Adipocyte (in vitro differentiated cells): ENCODE data around the gene TRAF5.
A peak's percentile ranks its signal among the peaks of the same experiment; 100 is the strongest.

Source experiments
- DNase-seq: peaks from one replicate; pipeline ENCODE4 v3.0.0-alpha.2; 2015; ENCODE audit warnings: low read depth
- H3K27me3 ChIP-seq: replicated peaks from 2 replicates; pipeline ENCODE4 v1.7.0; 2013; ENCODE audit warnings: mild to moderate bottlenecking, low read length, moderate library complexity; ENCODE audit not compliant: control insufficient read depth, insufficient read depth
- H3K36me3 ChIP-seq: 2 replicates; pipeline ENCODE4 v1.7.0; 2013; ENCODE audit warnings: low read length, mild to moderate bottlenecking, moderate library complexity; ENCODE audit not compliant: control insufficient read depth, insufficient read depth, severe bottlenecking
- H3K4me1 ChIP-seq: 2 replicates; pipeline ENCODE4 v1.7.0; 2013; ENCODE audit warnings: mild to moderate bottlenecking, low read length, moderate library complexity; ENCODE audit not compliant: control insufficient read depth, insufficient read depth
- H3K4me3 ChIP-seq: 2 replicates; pipeline ENCODE4 v1.7.0; 2013; ENCODE audit warnings: mild to moderate bottlenecking, low read length, moderate library complexity
- H3K9ac ChIP-seq: 2 replicates; pipeline ENCODE4 v1.7.0; 2013; ENCODE audit warnings: mild to moderate bottlenecking, low read length, moderate library complexity
- H3K9me3 ChIP-seq: 2 replicates; pipeline ENCODE4 v1.7.0; 2013; ENCODE audit warnings: mild to moderate bottlenecking, low read length, moderate library complexity; ENCODE audit not compliant: control insufficient read depth

Gene TRAF5

DNA sequence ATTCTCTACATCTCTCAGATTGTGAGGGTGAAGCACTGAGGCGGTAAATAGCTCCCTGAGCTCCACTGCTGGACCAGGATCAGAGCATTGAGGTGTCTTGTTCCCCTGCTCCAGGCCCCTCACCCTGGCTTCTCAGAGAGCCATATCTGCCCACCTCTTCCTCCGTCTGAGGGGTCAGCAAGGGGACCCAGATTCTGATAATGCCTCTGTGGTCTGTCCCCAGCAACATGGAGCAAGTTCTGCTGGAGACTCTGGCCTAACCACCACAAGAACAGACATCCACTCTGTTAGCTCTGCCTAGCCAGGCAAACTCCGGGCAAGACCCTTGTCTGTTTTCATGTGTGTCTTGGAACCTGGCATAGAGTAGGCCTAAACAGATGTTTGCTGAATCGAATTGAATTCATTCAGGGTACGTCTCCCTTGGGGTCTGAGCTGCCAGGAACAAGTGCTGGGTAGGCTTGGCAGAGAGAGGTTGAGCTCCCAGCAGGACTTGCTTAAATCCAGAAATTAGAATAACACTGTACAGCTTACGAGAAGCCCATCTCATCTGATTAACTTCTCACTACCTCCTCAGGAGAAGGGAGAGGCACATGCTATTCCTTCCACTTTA lies 2.3 kb downstream of the TRAF5 start:
- peaks cover 6% of the 10 kb centered on the region for H3K4me1 ChIP-seq
- no peaks in the 10 kb centered on the region for H3K36me3 ChIP-seq
- no peak for DNase-seq
- no peaks in the 10 kb centered on the region for H3K27me3 ChIP-seq
- H3K9me3 ChIP-seq: no peaks in the 10 kb centered on the region
- no peak overlapping the region for H3K4me3 ChIP-seq
- no peak overlapping the region for H3K9ac ChIP-seq

GRCh38 chr1:211329764-211330201 lies 3.1 kb downstream of the TRAF5 start:
- Histone ChIP-seq H3K9me3 (no peaks in the 10 kb centered on the region), H3K4me3 (no peak overlapping the region)
- DNase-seq: no peak

DNA sequence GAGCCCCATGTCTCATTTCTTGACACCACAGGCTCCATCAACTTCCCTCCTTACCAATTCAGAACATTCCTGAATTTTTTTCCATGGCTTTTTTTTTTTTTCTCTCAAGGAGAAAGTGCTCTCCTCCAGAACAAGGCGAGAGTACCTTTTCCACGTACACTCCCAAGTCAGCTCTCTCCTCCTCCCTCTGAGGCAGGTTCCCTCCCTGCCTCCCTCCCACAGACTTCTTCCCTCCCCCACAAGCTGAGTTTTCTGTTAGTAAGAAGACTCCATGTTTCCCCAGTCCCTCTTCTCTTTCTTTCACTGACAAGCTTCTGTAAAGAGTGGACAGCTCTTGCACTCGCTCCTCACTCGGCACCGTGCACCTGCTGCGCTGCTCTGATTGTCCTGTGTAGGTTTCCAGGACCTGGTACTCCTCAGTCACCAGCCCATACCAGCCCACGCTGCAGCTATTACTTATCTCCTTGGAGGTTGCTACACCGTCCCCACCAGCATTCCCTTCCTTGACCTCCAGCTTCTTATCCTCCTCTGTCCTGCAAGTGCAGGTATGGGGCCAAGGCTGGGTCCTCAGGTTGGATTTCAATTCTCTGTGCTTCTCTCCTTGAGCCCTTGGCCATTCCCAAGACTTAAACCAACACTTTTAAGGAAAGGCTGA lies 3.8 kb downstream of the TRAF5 start:
- Histone ChIP-seq H3K9ac (no peak overlapping the region), H3K36me3 (no peaks in the 10 kb centered on the region), H3K9me3 (no peaks in the 10 kb centered on the region), H3K4me3 (no peak overlapping the region), H3K4me1 (peaks cover 6% of the 10 kb centered on the region), H3K27me3 (no peaks in the 10 kb centered on the region)
- DNase-seq: no peak

More at GRCh38 chr1:211329764-211330201, 3.1 kb downstream of the TRAF5 start:
- Histone ChIP-seq H3K36me3 (no peaks in the 10 kb centered on the region), H3K27me3 (no peaks in the 10 kb centered on the region), H3K4me1 (peaks cover 6% of the 10 kb centered on the region), H3K9ac (no peak overlapping the region)

- Histone ChIP-seq H3K36me3 (no peaks in the 10 kb centered on the region), H3K9ac (no peak overlapping the region), H3K4me3 (no peak overlapping the region), H3K27me3 (peaks cover 3% of the 10 kb centered on the region), H3K9me3 (no peaks in the 10 kb centered on the region), H3K4me1 (peaks cover 6% of the 10 kb centered on the region)
- DNase-seq: no peak
Observed at GRCh38 chr1:211331011-211331709, 4.5 kb downstream of the TRAF5 start.

DNA sequence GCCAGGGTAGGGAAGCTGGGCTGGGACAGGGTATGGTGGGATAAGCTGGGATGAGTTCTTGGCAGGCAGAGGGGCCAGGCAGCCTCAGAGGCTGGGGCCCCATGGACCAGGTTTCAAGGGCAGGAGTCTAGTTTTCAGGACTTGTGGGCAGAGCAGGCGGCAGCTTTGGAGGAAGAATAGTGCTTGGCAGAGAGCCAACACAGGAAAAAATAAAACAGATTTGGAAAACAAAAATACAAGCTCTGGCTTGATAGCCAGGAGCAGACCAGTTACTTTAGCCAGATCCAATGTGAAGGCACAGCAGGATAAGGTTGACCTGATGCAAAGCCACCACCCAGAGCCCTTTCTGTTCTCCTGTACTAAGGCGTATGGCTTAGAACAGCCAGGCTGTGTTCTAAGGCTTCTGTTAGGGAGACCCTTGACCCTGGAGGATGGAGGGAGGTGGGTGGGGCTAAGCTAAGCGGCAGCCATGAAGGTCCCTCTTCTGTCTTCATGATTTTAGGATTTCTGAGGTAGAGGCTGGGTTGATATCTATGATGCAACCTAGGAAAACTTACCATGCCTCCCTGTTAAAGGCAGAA lies 5.5 kb downstream of the TRAF5 start:
- H3K9ac ChIP-seq: no peak overlapping the region
- H3K27me3 ChIP-seq: peaks cover 3% of the 10 kb centered on the region
- H3K9me3 ChIP-seq: no peaks in the 10 kb centered on the region
- no peak overlapping the region for H3K4me3 ChIP-seq
- no peaks in the 10 kb centered on the region for H3K36me3 ChIP-seq
- peaks cover 6% of the 10 kb centered on the region for H3K4me1 ChIP-seq
- no peak for DNase-seq

- Histone ChIP-seq H3K4me3 (no peak overlapping the region), H3K36me3 (no peaks in the 10 kb centered on the region), H3K9me3 (no peaks in the 10 kb centered on the region), H3K27me3 (peaks cover 3% of the 10 kb centered on the region), H3K9ac (no peak overlapping the region), H3K4me1 (peaks cover 2% of the 10 kb centered on the region)
- peak; percentile 33 for DNase-seq
Observed at GRCh38 chr1:211332830-211333229, 6.2 kb downstream of the TRAF5 start.

DNA sequence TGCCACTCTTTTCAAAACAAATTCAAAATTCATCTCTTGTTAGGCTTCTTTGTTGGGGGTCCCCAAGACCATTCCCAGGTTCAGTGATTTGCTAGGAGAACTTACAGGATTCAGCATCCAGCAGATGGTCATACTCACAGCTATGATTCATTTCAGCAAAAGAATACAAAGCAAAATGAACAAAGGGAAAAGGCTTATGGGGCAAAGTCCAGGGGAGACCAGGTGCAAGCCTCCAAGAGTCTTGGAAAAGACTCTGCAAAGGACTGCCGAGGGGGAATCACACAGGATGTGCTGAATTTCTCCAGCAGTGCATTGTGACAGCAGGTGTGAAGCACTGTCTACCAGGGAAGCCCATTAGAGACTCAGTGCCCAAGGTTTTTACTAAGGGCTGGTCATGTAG lies 7.3 kb downstream of the TRAF5 start:
- H3K36me3 ChIP-seq: no peaks in the 10 kb centered on the region
- DNase-seq: no peak
- no peaks in the 10 kb centered on the region for H3K9me3 ChIP-seq
- H3K9ac ChIP-seq: no peak overlapping the region
- peaks cover 3% of the 10 kb centered on the region for H3K27me3 ChIP-seq
- no peaks in the 10 kb centered on the region for H3K4me1 ChIP-seq
- H3K4me3 ChIP-seq: no peak overlapping the region

DNA sequence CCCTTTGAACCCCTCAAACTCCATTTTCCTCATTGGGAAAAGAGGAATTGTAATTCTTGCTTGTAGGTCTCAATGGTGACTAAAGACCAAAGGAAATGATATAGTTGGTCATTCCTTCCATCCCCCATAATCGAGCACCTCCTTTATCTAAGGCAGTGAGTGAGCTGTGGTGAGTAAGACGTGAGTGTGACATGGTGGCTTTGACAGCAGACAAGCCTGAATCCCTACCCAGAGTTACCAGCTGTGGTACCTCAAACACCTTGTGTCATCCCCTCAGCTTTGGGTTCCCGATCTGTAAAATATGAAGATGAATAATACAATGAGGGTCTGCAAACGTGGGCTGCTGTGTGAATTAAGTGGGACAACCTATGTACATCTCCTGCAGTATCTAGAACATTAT lies 8.4 kb downstream of the TRAF5 start:
- Histone ChIP-seq H3K27me3 (peaks cover 3% of the 10 kb centered on the region), H3K9ac (no peak overlapping the region), H3K4me3 (no peak overlapping the region), H3K4me1 (no peaks in the 10 kb centered on the region), H3K9me3 (no peaks in the 10 kb centered on the region), H3K36me3 (no peaks in the 10 kb centered on the region)
- DNase-seq: no peak

GRCh38 chr1:211335522-211336157 lies 9.0 kb downstream of the TRAF5 start:
- no peaks in the 10 kb centered on the region for H3K4me1 ChIP-seq
- no peaks in the 10 kb centered on the region for H3K36me3 ChIP-seq
- no peak overlapping the region for H3K9ac ChIP-seq
- H3K9me3 ChIP-seq: no peaks in the 10 kb centered on the region
- H3K27me3 ChIP-seq: peaks cover 3% of the 10 kb centered on the region
- H3K4me3 ChIP-seq: no peak overlapping the region
- DNase-seq: no peak

DNA sequence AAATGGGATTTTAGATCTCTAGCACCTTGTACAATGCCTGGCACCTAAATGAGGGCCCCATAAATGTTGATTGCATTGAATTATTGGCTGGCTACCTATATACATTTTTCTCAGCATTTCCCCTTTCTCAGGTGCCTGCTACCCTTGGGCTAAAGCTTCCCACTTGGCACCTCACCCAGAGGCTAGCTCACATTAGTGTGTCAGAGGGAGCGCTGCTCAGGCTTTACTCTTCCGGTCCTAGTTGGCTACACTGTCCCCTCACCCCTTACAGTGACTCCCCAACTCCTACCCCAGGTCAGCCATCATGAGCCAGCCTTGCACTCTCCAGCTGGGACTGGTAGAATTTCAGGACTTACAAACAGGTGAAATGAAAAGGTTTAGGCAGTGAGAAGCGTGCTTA lies 9.5 kb downstream of the TRAF5 start:
- Histone ChIP-seq H3K27me3 (peaks cover 3% of the 10 kb centered on the region), H3K9me3 (no peaks in the 10 kb centered on the region), H3K36me3 (no peaks in the 10 kb centered on the region), H3K9ac (no peak overlapping the region), H3K4me1 (no peaks in the 10 kb centered on the region), H3K4me3 (no peak overlapping the region)
- no peak for DNase-seq

DNA sequence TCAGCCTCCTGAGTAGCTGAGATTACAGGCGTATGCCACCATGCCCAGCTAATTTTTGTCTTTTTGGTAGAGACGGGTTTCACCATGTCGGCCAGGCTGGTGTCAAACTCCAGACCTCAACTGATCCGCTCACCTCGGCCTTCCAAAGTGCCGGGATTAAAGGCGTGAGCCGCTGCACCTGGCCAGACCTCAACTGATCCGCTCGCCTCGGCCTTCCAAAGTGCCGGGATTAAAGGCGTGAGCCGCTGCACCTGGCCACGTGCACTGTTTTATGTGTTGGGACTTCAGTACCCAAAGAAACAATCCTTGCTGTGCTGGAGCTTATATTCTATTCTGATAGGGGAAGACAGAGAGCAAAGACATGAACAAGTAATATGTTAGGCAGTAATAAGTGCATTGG lies 10.1 kb downstream of the TRAF5 start:
- Histone ChIP-seq H3K9ac (no peak overlapping the region), H3K27me3 (peaks cover 3% of the 10 kb centered on the region), H3K9me3 (no peaks in the 10 kb centered on the region), H3K4me3 (no peak overlapping the region), H3K36me3 (no peaks in the 10 kb centered on the region), H3K4me1 (no peaks in the 10 kb centered on the region)
- no peak for DNase-seq
